K562 (cell line): ENCODE results near the gene HNRNPLL. TPM values are rescaled to one million over a fixed set of nuclear protein-coding genes. Genes with fewer than 3 reads are reported as not detected.

Source experiments
- CREB1 ChIP-seq, 2 experiments: sonication (generic) in 1 of 2; formaldehyde crosslinking in 1 of 2; IDR thresholded peaks; 2 replicates each; pipeline versions ENCODE4 v1.6.1 to v1.8.0; 2012 to 2022; ENCODE audit warnings: inconsistent platforms in 1 of 2, mild to moderate bottlenecking in 1 of 2, missing genetic modification reagents in 1 of 2, moderate library complexity in 1 of 2
- E2F5 ChIP-seq: sonication (generic); formaldehyde crosslinking; IDR thresholded peaks from 2 replicates; pipeline ENCODE4 v1.8.0; 2022; ENCODE audit warnings: mild to moderate bottlenecking, missing genetic modification reagents
- HDAC2 ChIP-seq: fragments of 450-650 bp; IDR thresholded peaks from 2 replicates; pipeline ENCODE4 v1.6.1; 2016; ENCODE audit warnings: mild to moderate bottlenecking
- NFATC3 ChIP-seq: fragments of 450-650 bp; IDR thresholded peaks from 2 replicates; pipeline ENCODE4 v1.6.1; 2017; ENCODE audit warnings: mild to moderate bottlenecking
- NKRF ChIP-seq: fragments of 450-650 bp; IDR thresholded peaks from 2 replicates; pipeline ENCODE4 v1.6.1; 2016; ENCODE audit warnings: borderline replicate concordance
- RERE ChIP-seq: sonication (generic); formaldehyde crosslinking; IDR thresholded peaks from 2 replicates; pipeline ENCODE4 v1.8.0; 2023; ENCODE audit warnings: missing genetic modification reagents, mild to moderate bottlenecking, borderline replicate concordance
- U2AF1 ChIP-seq: fragments of 200-400 bp; formaldehyde crosslinking; optimal IDR thresholded peaks from 2 replicates; pipeline ENCODE3; 2017; ENCODE audit warnings: mild to moderate bottlenecking, low read depth, low read length, moderate library complexity
- UBTF ChIP-seq, 2 experiments: IDR thresholded peaks; 2 replicates each; pipeline ENCODE4 v1.6.1; 2012; ENCODE audit warnings: improper control_type of control experiment in 2 of 2, low read depth in 2 of 2, low read length in 2 of 2, borderline replicate concordance in 1 of 2
- ZFP36 ChIP-seq: fragments of 150-350 bp; IDR thresholded peaks from 2 replicates; pipeline ENCODE4 v1.6.1; 2018; ENCODE audit warnings: low read length, low read depth; ENCODE audit not compliant: partially characterized antibody
- ZNF347 ChIP-seq: fragments of 450-650 bp; formaldehyde crosslinking; IDR thresholded peaks from 2 replicates; pipeline ENCODE4 v1.4.0; 2020; ENCODE audit warnings: low read depth, mild to moderate bottlenecking, moderate library complexity
- ZNF398 ChIP-seq: fragments of 250-450 bp; sonication (Bioruptor Pico); IDR thresholded peaks from 2 replicates; pipeline ENCODE4 v1.8.0; 2021; ENCODE audit warnings: moderate library complexity, mild to moderate bottlenecking, inconsistent platforms
- ZNF445 ChIP-seq: fragments of 250-450 bp; sonication (Bioruptor Pico); IDR thresholded peaks from 2 replicates; pipeline ENCODE4 v1.4.0; 2020; ENCODE audit warnings: low read depth, mild to moderate bottlenecking, moderate library complexity
- polyA plus RNA-seq, 8 experiments: library from polyadenylated mRNA; depleted of rRNA in 4 of 8; stranded (reverse) in 5 of 8; unstranded in 3 of 8; fragments of >200 nt; fragmentation: Nextera tagmentation in 2 of 8; fragmentation: Illumina TruSeq in 1 of 8; extraction: Ambion mirVana in 2 of 8; extraction: Trizol in 1 of 8; gene quantifications; 2 replicates each; pipeline versions ENCODE4 v1.2.1 to v1.2.3, GENCODE V29; 2011 to 2014; ENCODE audit warnings: inconsistent platforms in 1 of 8, missing spikeins in 1 of 8
- total RNA-seq, 7 experiments: library from RNA; depleted of rRNA in 6 of 7; stranded (reverse); fragments of >200 nt in 6 of 7; fragmentation: Illumina TruSeq in 2 of 7; extraction: Trizol in 2 of 7; gene quantifications; 2 replicates each; pipeline versions ENCODE4 v1.2.1 to v1.2.3, GENCODE V29; 2011 to 2021; ENCODE audit warnings: low replicate concordance in 1 of 7

HNRNPLL gene
- total and polyA plus RNA-seq, 9 of the 15 experiments (the other 6 are each of a cell fraction or from before 2014, with no cell fraction given) = 19.8 to 135 (median 57.8) TPM

DNA sequence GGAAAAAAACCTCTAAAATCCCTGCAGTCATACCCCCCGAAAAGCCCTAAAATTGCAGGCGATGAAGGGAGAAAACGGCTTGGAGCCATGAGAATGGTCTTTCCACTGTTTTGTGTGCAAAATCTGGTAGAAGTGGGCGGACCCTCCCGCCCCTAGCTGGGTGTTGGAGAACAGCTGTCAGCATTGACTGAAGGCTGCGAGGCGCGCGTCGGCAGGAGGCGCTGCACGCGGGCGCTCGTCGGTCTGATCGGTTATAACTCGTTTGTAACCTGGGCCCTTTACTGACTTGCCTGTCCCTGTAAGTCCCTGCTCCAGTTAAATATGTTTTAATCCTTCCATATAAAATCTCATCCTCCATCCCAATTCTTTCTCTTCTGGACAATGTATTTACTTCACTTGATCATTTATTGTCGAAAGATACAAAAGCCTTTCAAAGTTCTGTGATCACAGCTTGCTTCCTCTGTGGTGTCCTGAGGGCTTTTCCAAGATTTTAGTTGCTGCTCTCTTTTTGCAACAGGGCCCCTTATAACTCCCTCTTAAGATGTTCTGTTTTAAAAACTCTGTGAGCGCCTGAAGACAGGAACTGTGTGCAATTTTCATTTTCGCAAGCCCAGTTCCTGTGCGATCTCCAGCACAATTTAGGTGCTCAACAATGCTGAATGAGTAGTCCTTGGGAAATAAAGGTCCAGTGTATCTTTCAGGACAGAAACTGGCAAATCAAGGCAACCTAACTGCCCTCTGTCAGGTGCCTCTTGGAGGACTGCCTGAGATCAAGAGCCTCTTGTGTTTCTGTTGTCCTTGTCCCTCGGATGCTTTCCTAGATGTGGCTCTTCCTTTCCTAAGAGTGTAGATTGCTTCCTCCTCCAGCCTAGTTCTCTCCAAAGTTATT, 918 bp upstream of the HNRNPLL start (continued):
- TF ChIP-seq NKRF = peak; percentile 79
- TF ChIP-seq UBTF (IDR thresholded peaks at IDR 0.05; ENCODE audit: borderline replicate concordance in 1 of 2, low read depth in 2 of 2, low read length in 2 of 2) = no peak
- TF ChIP-seq HDAC2 = peak; percentile 55; the same call in 1 of the 2 replicates
- TF ChIP-seq E2F5 (CRISPR knock-in tag) = 0 out of 2 replicates have a peak, but pooled peaks have one; percentile 57
- no peak for TF ChIP-seq NFATC3
- TF ChIP-seq ZNF445 (CRISPR knock-in tag) = no peak
- no peak for TF ChIP-seq RERE (CRISPR knock-in tag)
- TF ChIP-seq ZFP36 = no peak
- TF ChIP-seq ZNF347 (CRISPR knock-in tag) = no peak
- peak; percentile 29 for TF ChIP-seq CREB1 (IDR thresholded peaks at IDR 0.05)
- peak; percentile 69; the same call in 1 of the 2 replicates for TF ChIP-seq CREB1 (CRISPR knock-in tag; IDR thresholded peaks at IDR 0.05)
- no peak for TF ChIP-seq U2AF1
- TF ChIP-seq ZNF398 = no peak
